Neutrophil (primary cell): ENCODE results near the gene KIF6.

Experiments used
- H3K27ac ChIP-seq: fragments of 200-600 bp; sonication (generic); 2 replicates; pipeline ENCODE4 v1.5.1; 2016; ENCODE audit warnings: mild to moderate bottlenecking, moderate library complexity
- H3K27me3 ChIP-seq: fragments of 200-600 bp; sonication (generic); 2 replicates; pipeline ENCODE4 v1.6.0; 2016; ENCODE audit warnings: mild to moderate bottlenecking
- H3K36me3 ChIP-seq: fragments of 200-600 bp; sonication (generic); 2 replicates; pipeline ENCODE4 v1.5.1; 2017
- H3K4me1 ChIP-seq, 2 experiments: fragments of 200-600 bp in 1 of 2; sonication (generic) in 1 of 2; 1 replicate in 1 of 2; 2 replicates in 1 of 2; pipeline versions ENCODE4 v1.5.1 to v1.6.1; 2013 to 2016; ENCODE audit warnings: low read depth in 1 of 2, low read length in 1 of 2, mild to moderate bottlenecking in 1 of 2, moderate library complexity in 1 of 2; ENCODE audit not compliant: control insufficient read depth in 1 of 2, insufficient read depth in 1 of 2
- H3K4me3 ChIP-seq, 2 experiments: fragments of 200-600 bp in 1 of 2; sonication (generic) in 1 of 2; 1 replicate in 1 of 2; 2 replicates in 1 of 2; pipeline ENCODE4 v1.5.1; 2013 to 2016; ENCODE audit warnings: low read depth in 1 of 2, low read length in 1 of 2, mild to moderate bottlenecking in 1 of 2, moderate library complexity in 1 of 2
- H3K9me3 ChIP-seq: fragments of 200-600 bp; sonication (generic); 2 replicates; pipeline ENCODE4 v1.5.1; 2016
- TF ChIP-seq, protein P1 (sequence below): fragments of 200-600 bp; sonication (generic); IDR thresholded peaks from 2 replicates; pipeline ENCODE4 v1.5.1; 2016; ENCODE audit warnings: antibody characterized with exemption

The KIF6 gene

DNA sequence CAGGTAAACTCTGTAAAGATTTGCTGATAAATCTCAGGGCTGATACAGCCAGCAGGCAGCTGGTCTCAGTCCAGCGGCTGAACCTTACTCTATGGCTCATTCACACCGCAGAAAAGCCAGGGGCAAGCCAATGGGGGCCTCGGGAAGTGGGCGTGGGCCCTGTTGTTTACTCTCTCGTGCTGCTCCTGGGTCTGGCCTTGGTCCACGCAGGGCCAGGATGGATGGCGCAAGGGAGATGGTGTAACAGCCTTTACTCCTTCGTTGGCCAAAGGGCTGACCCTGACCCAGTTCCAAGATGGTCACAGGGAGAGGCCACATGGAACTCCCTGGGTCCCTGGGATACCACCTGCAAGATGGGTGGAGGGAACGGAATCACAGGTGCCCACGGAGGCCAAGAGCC lies 427.1 kb downstream of the KIF6 start:
- H3K27me3 ChIP-seq = no peaks in the 10 kb centered on the region
- H3K9me3 ChIP-seq = no peaks in the 10 kb centered on the region
- H3K4me1 ChIP-seq = peaks cover 0 to 3% of the 10 kb centered on the region in 2 experiments
- H3K27ac ChIP-seq = no peak overlapping the region
- TF ChIP-seq, protein P1, sequence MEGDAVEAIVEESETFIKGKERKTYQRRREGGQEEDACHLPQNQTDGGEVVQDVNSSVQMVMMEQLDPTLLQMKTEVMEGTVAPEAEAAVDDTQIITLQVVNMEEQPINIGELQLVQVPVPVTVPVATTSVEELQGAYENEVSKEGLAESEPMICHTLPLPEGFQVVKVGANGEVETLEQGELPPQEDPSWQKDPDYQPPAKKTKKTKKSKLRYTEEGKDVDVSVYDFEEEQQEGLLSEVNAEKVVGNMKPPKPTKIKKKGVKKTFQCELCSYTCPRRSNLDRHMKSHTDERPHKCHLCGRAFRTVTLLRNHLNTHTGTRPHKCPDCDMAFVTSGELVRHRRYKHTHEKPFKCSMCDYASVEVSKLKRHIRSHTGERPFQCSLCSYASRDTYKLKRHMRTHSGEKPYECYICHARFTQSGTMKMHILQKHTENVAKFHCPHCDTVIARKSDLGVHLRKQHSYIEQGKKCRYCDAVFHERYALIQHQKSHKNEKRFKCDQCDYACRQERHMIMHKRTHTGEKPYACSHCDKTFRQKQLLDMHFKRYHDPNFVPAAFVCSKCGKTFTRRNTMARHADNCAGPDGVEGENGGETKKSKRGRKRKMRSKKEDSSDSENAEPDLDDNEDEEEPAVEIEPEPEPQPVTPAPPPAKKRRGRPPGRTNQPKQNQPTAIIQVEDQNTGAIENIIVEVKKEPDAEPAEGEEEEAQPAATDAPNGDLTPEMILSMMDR = no peak
- no peaks in the 10 kb centered on the region for H3K36me3 ChIP-seq
- no peak overlapping the region for H3K4me3 ChIP-seq

DNA sequence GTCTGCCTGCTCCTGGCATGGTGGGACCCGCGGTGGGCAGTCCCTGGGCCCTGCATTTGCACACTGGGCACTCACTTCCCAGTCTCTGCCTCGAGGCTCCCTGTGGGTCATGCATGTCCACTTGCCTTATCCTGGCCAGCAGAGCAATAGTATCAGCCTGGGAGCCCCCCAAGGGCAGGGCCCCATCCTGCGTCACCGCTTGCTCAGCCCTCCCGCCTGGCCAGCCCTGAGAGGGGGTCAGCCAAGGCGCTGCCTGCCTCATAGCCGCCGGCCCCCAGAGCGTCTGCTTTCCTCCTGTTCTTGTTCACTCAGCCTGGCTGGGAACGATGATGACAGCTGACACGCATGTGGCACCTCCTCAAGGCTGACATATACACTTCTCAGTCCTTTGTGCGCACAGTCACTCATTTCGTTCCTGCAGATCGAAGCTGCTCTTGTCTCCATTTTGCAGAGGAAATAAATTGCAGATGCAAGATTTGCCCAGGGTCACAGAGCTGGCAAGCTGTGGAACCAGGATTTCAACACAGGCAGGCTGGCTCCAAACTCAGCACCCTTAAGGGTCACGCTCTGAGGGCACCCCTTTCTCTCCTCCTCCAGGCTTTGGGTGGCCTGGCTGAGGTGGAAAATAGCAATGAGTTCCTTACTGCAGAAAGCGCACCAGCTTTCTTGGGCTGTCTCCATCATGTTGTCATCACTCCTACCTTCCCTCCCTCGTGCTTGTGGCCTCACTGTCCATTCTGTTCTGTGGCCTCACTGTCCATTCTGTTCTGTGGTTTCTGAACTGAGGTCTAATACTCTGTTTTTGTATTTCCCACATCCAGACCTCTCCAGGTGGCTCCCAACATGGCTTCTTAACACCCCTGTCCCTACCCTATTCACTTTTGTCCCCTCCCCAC lies 428.2 kb downstream of the KIF6 start:
- no peaks in the 10 kb centered on the region for H3K27me3 ChIP-seq
- H3K4me3 ChIP-seq = no peak overlapping the region
- no peaks in the 10 kb centered on the region for H3K9me3 ChIP-seq
- TF ChIP-seq, protein P1 = no peak
- H3K27ac ChIP-seq = no peak overlapping the region
- H3K4me1 ChIP-seq = no peaks in the 10 kb centered on the region
- H3K36me3 ChIP-seq = no peaks in the 10 kb centered on the region

DNA sequence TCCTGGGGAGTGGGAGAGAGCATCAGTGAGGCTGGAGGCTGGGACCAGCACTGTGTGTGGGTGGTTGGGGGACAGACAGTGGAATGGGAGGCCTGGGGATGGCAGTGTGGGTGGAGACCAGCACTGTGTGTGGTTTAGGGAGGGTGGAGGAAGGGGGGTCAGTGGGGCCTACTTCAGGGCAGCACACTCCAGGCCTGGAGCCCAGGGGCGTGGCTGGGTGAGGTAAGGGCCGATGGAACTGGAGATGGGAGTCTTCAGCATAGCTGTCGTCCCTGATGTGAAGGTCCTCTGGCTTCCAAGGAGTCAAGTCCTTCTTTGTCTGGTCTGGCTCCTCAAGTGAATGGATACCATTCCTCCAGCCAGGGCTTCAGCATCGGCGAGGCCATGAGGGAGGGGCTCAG lies 429.6 kb downstream of the KIF6 start:
- TF ChIP-seq, protein P1 = no peak
- no peaks in the 10 kb centered on the region for H3K9me3 ChIP-seq
- H3K36me3 ChIP-seq = no peaks in the 10 kb centered on the region
- no peak overlapping the region for H3K4me3 ChIP-seq
- no peaks in the 10 kb centered on the region for H3K27me3 ChIP-seq
- H3K4me1 ChIP-seq = no peaks in the 10 kb centered on the region
- H3K27ac ChIP-seq = no peak overlapping the region

DNA sequence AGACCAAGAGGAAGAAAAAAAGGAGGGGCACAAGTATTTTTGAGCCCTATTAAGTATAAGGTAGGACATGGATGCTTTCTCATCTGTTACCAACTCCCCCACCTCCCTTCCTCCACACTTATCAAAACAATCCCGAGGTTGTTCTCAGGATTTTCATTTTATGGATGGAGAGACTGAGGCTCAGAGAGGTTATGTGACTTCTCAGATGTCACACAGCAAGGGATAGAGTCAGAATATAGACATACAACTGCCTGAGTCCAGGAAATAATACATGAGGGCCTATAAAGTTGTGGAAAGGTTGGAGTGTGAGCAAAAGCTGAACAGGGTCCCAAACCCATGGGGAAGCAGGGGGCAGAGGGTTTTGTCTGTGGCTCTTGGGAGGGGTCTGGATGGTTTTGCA lies 430.3 kb downstream of the KIF6 start:
- Histone ChIP-seq H3K4me3 (no peak overlapping the region), H3K9me3 (no peaks in the 10 kb centered on the region), H3K4me1 (no peaks in the 10 kb centered on the region), H3K27me3 (no peaks in the 10 kb centered on the region), H3K36me3 (no peaks in the 10 kb centered on the region), H3K27ac (no peak overlapping the region)
- TF ChIP-seq, protein P1 = no peak

DNA sequence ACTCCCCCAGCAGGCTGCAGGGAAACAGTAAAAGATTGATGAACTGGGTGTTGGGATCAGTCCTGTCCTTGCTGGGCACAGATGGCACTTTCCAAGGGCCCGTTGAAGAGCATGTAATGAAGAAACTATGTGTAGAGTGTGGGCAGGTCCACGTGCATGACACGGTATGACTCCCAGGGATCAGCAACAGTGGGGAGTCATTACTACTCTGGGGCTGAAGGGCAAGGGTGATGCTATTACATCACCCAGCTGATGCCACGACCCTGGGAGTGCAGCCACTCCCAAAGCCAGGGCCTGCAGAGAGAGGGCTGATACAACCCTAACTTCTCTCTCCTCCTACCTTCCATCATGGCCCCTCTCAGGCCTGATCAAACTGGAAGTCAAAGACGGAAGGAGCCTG lies 431.1 kb downstream of the KIF6 start:
- H3K4me3 ChIP-seq = no peak overlapping the region
- no peaks in the 10 kb centered on the region for H3K9me3 ChIP-seq
- no peaks in the 10 kb centered on the region for H3K4me1 ChIP-seq
- H3K36me3 ChIP-seq = no peaks in the 10 kb centered on the region
- no peak overlapping the region for H3K27ac ChIP-seq
- TF ChIP-seq, protein P1 = no peak
- H3K27me3 ChIP-seq = no peaks in the 10 kb centered on the region
